AG04449 (cell line): ENCODE measurements around the gene ALB.
"Not testable (repeated sequence)": the region's sequence is repeated elsewhere in the genome, so short reads cannot be mapped to it uniquely, and the experiment has no call there.

Experiments used
- CTCF ChIA-PET: fragments of 350-600 bp; formaldehyde crosslinking; extraction: SDS; loops from one replicate; lab custom pipeline; 2021; ENCODE audit warnings: antibody characterized with exemption; lab: Yijun Ruan, JAX
- POLR2A ChIA-PET: fragments of 400-600, 350-600 bp; formaldehyde crosslinking; extraction: SDS; loops from one replicate; lab custom pipeline; 2020; ENCODE audit warnings: antibody characterized with exemption, inconsistent platforms; lab: Yijun Ruan, JAX
- DNase-seq: peaks from one replicate; pipeline ENCODE4 v3.0.0-alpha.2; 2010; ENCODE audit warnings: low read depth, low spot score
- H3K4me3 ChIP-seq: 2 replicates; pipeline ENCODE4 v1.5.1; 2011; ENCODE audit warnings: low read depth, mild to moderate bottlenecking, control low read depth, low read length
- TF ChIP-seq, protein P1 (sequence below): IDR thresholded peaks from one replicate; pipeline ENCODE4 v1.5.1; 2011; ENCODE audit warnings: mild to moderate bottlenecking, moderate library complexity, low read length, control low read depth, inconsistent platforms; ENCODE audit not compliant: insufficient read depth; ENCODE audit errors: missing control alignments

ALB gene

DNA sequence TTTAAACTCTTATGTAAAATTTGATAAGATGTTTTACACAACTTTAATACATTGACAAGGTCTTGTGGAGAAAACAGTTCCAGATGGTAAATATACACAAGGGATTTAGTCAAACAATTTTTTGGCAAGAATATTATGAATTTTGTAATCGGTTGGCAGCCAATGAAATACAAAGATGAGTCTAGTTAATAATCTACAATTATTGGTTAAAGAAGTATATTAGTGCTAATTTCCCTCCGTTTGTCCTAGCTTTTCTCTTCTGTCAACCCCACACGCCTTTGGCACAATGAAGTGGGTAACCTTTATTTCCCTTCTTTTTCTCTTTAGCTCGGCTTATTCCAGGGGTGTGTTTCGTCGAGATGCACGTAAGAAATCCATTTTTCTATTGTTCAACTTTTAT is at the start of gene ALB:
Gene ALB (plus strand): TSS at position 246 of the 400 bp plus-strand sequence. CDS start 41 bp downstream, at position 287.
- no peak within 1 kb of the TSS for H3K4me3 ChIP-seq
- ChIA-PET CTCF (no interaction called here), POLR2A (no interaction called here)
- TF ChIP-seq, protein P1, sequence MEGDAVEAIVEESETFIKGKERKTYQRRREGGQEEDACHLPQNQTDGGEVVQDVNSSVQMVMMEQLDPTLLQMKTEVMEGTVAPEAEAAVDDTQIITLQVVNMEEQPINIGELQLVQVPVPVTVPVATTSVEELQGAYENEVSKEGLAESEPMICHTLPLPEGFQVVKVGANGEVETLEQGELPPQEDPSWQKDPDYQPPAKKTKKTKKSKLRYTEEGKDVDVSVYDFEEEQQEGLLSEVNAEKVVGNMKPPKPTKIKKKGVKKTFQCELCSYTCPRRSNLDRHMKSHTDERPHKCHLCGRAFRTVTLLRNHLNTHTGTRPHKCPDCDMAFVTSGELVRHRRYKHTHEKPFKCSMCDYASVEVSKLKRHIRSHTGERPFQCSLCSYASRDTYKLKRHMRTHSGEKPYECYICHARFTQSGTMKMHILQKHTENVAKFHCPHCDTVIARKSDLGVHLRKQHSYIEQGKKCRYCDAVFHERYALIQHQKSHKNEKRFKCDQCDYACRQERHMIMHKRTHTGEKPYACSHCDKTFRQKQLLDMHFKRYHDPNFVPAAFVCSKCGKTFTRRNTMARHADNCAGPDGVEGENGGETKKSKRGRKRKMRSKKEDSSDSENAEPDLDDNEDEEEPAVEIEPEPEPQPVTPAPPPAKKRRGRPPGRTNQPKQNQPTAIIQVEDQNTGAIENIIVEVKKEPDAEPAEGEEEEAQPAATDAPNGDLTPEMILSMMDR: no peak
- DNase-seq: no peak

DNA sequence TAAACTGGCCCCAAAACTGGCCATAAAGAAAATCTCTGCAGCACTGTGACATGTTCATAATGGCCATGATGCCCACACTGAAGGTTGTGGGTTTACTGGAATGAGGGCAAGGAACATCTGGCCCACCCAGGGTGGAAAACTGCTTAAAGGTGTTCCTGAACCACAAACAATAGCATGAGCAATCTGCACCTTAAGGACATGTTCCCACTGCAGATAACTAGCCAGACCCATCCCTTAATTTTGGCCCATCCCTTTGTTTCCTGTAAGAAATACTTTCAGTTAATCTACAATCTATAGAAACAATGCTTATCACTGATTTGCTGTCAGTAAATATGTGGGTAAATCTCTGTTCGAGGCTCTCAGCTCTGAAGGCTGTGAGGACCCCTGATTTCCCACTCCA is 46.9 kb upstream of the ALB start:
- CTCF ChIA-PET, POLR2A ChIA-PET, H3K4me3 ChIP-seq, DNase-seq: not testable (repeated sequence)

- H3K4me3 ChIP-seq, POLR2A ChIA-PET, CTCF ChIA-PET, DNase-seq: not testable (repeated sequence)
Measured at GRCh38 chr4:73369506-73370199, 34.4 kb upstream of the ALB start.

DNA sequence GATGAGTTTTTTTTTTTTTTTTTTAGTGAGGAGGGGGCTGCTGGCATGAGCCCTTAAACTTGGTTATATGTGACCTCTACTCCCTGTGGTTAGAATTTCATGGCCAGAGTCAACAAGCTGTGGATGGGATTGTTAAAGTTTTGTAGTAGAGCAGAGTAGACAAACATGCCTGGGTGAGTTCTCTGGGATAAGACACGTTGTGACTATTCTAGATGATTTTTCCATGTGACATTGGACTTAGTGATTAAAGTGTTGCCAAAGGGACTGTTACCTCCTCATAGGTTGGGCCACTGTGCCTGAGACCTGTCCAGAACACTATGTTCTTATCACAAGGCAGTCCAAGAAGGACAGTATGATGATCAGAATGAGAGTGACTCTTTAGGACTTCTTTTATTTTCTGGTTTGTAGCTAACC is 28.8 kb upstream of the ALB start:
- ChIA-PET POLR2A (no interaction called here), CTCF (no interaction called here)
- TF ChIP-seq, protein P1: no peak
- DNase-seq: no peak
- H3K4me3 ChIP-seq: no peak overlapping the region

DNA sequence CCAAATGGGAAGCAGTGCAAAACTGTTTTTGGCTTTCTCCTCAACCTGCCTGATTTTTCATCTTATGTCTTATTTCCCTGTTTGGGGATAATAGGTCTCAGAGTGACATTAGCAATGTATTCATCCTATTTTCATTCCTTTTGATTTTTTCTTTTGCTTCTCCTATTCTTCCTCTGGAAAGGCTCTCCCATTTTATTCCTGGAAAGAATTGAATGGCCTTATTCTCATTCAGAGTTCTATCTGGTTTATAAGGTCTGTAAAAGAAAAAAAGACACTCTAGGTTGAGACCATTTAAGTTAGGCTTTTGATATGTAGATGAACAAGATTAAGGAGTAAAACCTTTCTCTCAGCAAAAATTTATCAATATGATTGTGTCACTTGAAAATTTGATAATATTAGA is 27.8 kb upstream of the ALB start:
- H3K4me3 ChIP-seq: no peak overlapping the region
- TF ChIP-seq, protein P1: no peak
- POLR2A ChIA-PET: no interaction called here
- CTCF ChIA-PET: no interaction called here
- no peak for DNase-seq

DNA sequence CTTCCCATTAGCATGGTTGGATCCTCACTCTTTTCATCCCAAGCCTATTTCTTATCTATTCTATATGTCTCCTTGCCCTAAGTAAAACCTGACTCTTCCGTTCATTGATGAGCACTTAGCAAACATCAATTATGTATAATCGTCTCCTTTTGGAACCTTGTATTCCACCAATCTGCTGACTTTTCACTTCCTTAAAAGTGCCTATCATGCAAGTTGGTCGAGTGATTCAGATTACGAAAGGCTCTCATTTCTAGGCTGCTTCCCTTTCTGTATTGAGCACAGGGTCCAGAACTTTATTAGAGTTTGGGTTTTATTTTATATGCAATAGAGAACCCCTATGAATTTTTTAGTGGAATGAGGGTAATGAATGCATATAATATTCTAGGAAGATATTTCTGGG is 27.1 kb upstream of the ALB start:
- DNase-seq: no peak
- TF ChIP-seq, protein P1: no peak
- CTCF ChIA-PET: no interaction called here
- no peak overlapping the region for H3K4me3 ChIP-seq
- POLR2A ChIA-PET: no interaction called here

DNA sequence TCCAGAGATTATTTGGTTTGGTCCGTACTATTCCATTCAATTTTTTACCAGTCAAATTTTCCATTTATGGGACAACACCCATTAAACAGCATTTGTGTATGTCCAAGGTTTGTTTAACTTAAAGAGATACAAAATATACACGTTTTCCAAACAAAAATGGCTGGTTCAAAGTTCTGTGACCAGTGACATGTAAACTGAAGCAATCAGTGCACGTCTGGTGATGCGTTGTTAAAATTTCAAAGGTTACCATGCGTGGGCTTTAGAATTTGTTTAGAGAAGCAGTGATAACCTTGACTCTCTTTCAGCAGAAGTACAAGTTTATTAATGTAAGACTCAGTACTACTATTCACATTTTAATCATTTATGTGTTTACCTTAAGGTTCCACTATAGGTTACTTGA is 25.2 kb upstream of the ALB start:
- ChIA-PET POLR2A (no interaction called here), CTCF (no interaction called here)

More for the DNA sequence above, 25.2 kb upstream of the ALB start:
- TF ChIP-seq, protein P1: no peak
- no peak for DNase-seq
- H3K4me3 ChIP-seq: no peak overlapping the region
